ENCODE results near the gene DNAJC16. TPM values are rescaled to one million over a fixed set of nuclear protein-coding genes. Genes with fewer than 3 reads are reported as not detected.

The DNAJC16 gene
- total and polyA plus RNA-seq, 4 donors, result 16.2 to 27.7 (median 17.4) TPM

- DNase-seq (ENCODE audit: low read depth in 4 of 6, low spot score in 6 of 6), result no peak
- Histone ChIP-seq H3K9me3 (ENCODE audit: control insufficient read depth, insufficient read depth, low read length) (no peaks in the 10 kb centered on the region), H3K4me1 (ENCODE audit: control insufficient read depth, insufficient read depth, low read length) (peaks cover 8% of the 10 kb centered on the region), H3K36me3 (ENCODE audit: control insufficient read depth, insufficient read depth, low read length) (no peaks in the 10 kb centered on the region), H3K4me3 (ENCODE audit: low read depth, low read length) (no peak overlapping the region), H3K27ac (ENCODE audit: low read depth, low read length) (no peak overlapping the region), H3K27me3 (ENCODE audit: control insufficient read depth, insufficient read depth, low read length) (no peaks in the 10 kb centered on the region)
- no CpG with 5 or more reads among the region's 6 CpGs for WGBS (ENCODE audit: insufficient coverage)
Observed at GRCh38 chr1:15623435-15623834, 96.8 kb downstream of the DNAJC16 start.

GRCh38 chr1:15624133-15624714 lies 97.6 kb downstream of the DNAJC16 start:
- H3K9me3 ChIP-seq (ENCODE audit: control insufficient read depth, insufficient read depth, low read length), result no peaks in the 10 kb centered on the region
- WGBS (ENCODE audit: insufficient coverage), result 100% methylated on average over 1 of the region's 3 CpGs
- no peak overlapping the region for H3K4me3 ChIP-seq (ENCODE audit: low read depth, low read length)
- no peak for DNase-seq (ENCODE audit: low read depth in 4 of 6, low spot score in 6 of 6)
- H3K27me3 ChIP-seq (ENCODE audit: control insufficient read depth, insufficient read depth, low read length), result no peaks in the 10 kb centered on the region
- H3K4me1 ChIP-seq (ENCODE audit: control insufficient read depth, insufficient read depth, low read length), result peaks cover 4% of the 10 kb centered on the region
- no peaks in the 10 kb centered on the region for H3K36me3 ChIP-seq (ENCODE audit: control insufficient read depth, insufficient read depth, low read length)
- H3K27ac ChIP-seq (ENCODE audit: low read depth, low read length), result no peak overlapping the region

GRCh38 chr1:15625056-15625917 lies 98.6 kb downstream of the DNAJC16 start:
- no peaks in the 10 kb centered on the region for H3K27me3 ChIP-seq (ENCODE audit: control insufficient read depth, insufficient read depth, low read length)
- no peaks in the 10 kb centered on the region for H3K9me3 ChIP-seq (ENCODE audit: control insufficient read depth, insufficient read depth, low read length)
- no peaks in the 10 kb centered on the region for H3K4me1 ChIP-seq (ENCODE audit: control insufficient read depth, insufficient read depth, low read length)
- no peak overlapping the region for H3K27ac ChIP-seq (ENCODE audit: low read depth, low read length)
- H3K4me3 ChIP-seq (ENCODE audit: low read depth, low read length), result no peak overlapping the region
- WGBS (ENCODE audit: insufficient coverage), result 93% methylated on average over 8 of the region's 13 CpGs
- DNase-seq (ENCODE audit: low read depth in 4 of 6, low spot score in 6 of 6), result no peak
- peaks cover 2% of the 10 kb centered on the region for H3K36me3 ChIP-seq (ENCODE audit: control insufficient read depth, insufficient read depth, low read length)

Small RNA genes lying within 50 kb of the gene (small RNA-seq; reads per million reads assigned to genes)
- gene CD24P1 (ENCODE audit: low replicate concordance) (not detected), gene RNU7-179P (ENCODE audit: low replicate concordance) (not detected), gene SCARNA21B (ENCODE audit: low replicate concordance) (not detected)

Other genes with a start within 250 kb of the DNAJC16 start
- 10 to 100 TPM; 10.8 to 18.7 TPM for gene EFHD2, start 117.0 kb upstream of the DNAJC16 start, total RNA-seq
- 10 to 100 TPM; 38.8 to 45.8 TPM for gene EFHD2, start 117.0 kb upstream of the DNAJC16 start, polyA plus RNA-seq (ENCODE audit: insufficient read length in 2 of 2)
- under 1 TPM in 1 of 2 donors, not detected in 1; 0.22 TPM for gene CTRC, start 88.4 kb upstream of the DNAJC16 start, total RNA-seq
- gene CTRC, start 88.4 kb upstream of the DNAJC16 start, polyA plus RNA-seq (ENCODE audit: insufficient read length in 2 of 2), result 1 to 10 TPM in 1 of 2 donors, under 1 TPM in 1; 0.35 to 1.0 TPM
- gene CELA2A, start 70.1 kb upstream of the DNAJC16 start, total RNA-seq, result not detected
- gene CELA2A, start 70.1 kb upstream of the DNAJC16 start, polyA plus RNA-seq (ENCODE audit: insufficient read length in 2 of 2), result under 1 TPM in 1 of 2 donors, not detected in 1; 0.72 TPM
- not detected for gene CELA2B, start 50.7 kb upstream of the DNAJC16 start, total RNA-seq
- 1 to 10 TPM in 1 of 2 donors, under 1 TPM in 1; 0.78 to 1.0 TPM for gene CELA2B, start 50.7 kb upstream of the DNAJC16 start, polyA plus RNA-seq (ENCODE audit: insufficient read length in 2 of 2)
- gene CASP9, start 2.6 kb upstream of the DNAJC16 start, total RNA-seq, result 10 to 100 TPM; 10.3 to 13.2 TPM
- 10 to 100 TPM; 22.7 to 23.7 TPM for gene CASP9, start 2.6 kb upstream of the DNAJC16 start, polyA plus RNA-seq (ENCODE audit: insufficient read length in 2 of 2)
- 1 to 10 TPM in 1 of 2 donors, under 1 TPM in 1; 0.83 to 2.6 TPM for gene AGMAT, start 58.2 kb downstream of the DNAJC16 start, total RNA-seq
- 1 to 10 TPM; 1.5 to 1.9 TPM for gene AGMAT, start 58.2 kb downstream of the DNAJC16 start, polyA plus RNA-seq (ENCODE audit: insufficient read length in 2 of 2)
- gene DDI2, start 90.6 kb downstream of the DNAJC16 start, total RNA-seq, result 10 to 100 TPM; 14.7 to 26.6 TPM
- 1 to 10 TPM; 9.5 to 9.6 TPM for gene DDI2, start 90.6 kb downstream of the DNAJC16 start, polyA plus RNA-seq (ENCODE audit: insufficient read length in 2 of 2)
- gene PLEKHM2, start 157.5 kb downstream of the DNAJC16 start, total RNA-seq, result 10 to 100 TPM; 27.5 to 35.4 TPM
- gene PLEKHM2, start 157.5 kb downstream of the DNAJC16 start, polyA plus RNA-seq (ENCODE audit: insufficient read length in 2 of 2), result 10 to 100 TPM; 66.8 TPM
- 1 to 10 TPM in 1 of 2 donors, under 1 TPM in 1; 0.59 to 3.1 TPM for gene SLC25A34, start 209.4 kb downstream of the DNAJC16 start, total RNA-seq
- 1 to 10 TPM; 4.4 to 7.7 TPM for gene SLC25A34, start 209.4 kb downstream of the DNAJC16 start, polyA plus RNA-seq (ENCODE audit: insufficient read length in 2 of 2)
- gene TMEM82, start 215.7 kb downstream of the DNAJC16 start, total RNA-seq, result not detected
- not detected for gene TMEM82, start 215.7 kb downstream of the DNAJC16 start, polyA plus RNA-seq (ENCODE audit: insufficient read length in 2 of 2)
- gene FBLIM1, start 231.9 kb downstream of the DNAJC16 start, total RNA-seq, result 10 to 100 TPM in 1 of 2 donors, 1 to 10 TPM in 1; 9.3 to 18.6 TPM
- gene FBLIM1, start 231.9 kb downstream of the DNAJC16 start, polyA plus RNA-seq (ENCODE audit: insufficient read length in 2 of 2), result 10 to 100 TPM; 13.6 to 19.4 TPM

Measured in spinal cord (tissue), 10 donors.